Retina (tissue), 1 donor: ENCODE data around the gene PRKCI.
"Not testable (repeated sequence)": the region's sequence is repeated elsewhere in the genome, so short reads cannot be mapped to it uniquely, and the experiment has no call there.

Experiments used
- DNase-seq: peaks from one replicate; pipeline ENCODE4 v3.0.0-alpha.2; 2016

Gene PRKCI

GRCh38 chr3:170225166-170225565 lies 2.9 kb downstream of the PRKCI start:
- DNase-seq = no peak

- no peak for DNase-seq
Measured at GRCh38 chr3:170226426-170226960, 4.3 kb downstream of the PRKCI start.

GRCh38 chr3:170228093-170228766 lies 6.0 kb downstream of the PRKCI start:
- DNase-seq = no peak

- no peak for DNase-seq
Measured at GRCh38 chr3:170232266-170232665, 10.0 kb downstream of the PRKCI start.

- DNase-seq = no peak
Measured at GRCh38 chr3:170233530-170233929, 11.3 kb downstream of the PRKCI start.

- DNase-seq = no peak
Measured at GRCh38 chr3:170240142-170240541, 17.9 kb downstream of the PRKCI start.

- DNase-seq = no peak
Measured at GRCh38 chr3:170240671-170241070, 18.4 kb downstream of the PRKCI start.

- DNase-seq = no peak
Measured at GRCh38 chr3:170244576-170244975, 22.4 kb downstream of the PRKCI start.

GRCh38 chr3:170247875-170248274 lies 25.7 kb downstream of the PRKCI start:
- no peak for DNase-seq

GRCh38 chr3:170256597-170256996 lies 34.4 kb downstream of the PRKCI start:
- no peak for DNase-seq

- no peak for DNase-seq
Measured at GRCh38 chr3:170257145-170257544, 34.9 kb downstream of the PRKCI start.

GRCh38 chr3:170258105-170258487 lies 35.9 kb downstream of the PRKCI start:
- DNase-seq = no peak

GRCh38 chr3:170259907-170260306 lies 37.7 kb downstream of the PRKCI start:
- no peak for DNase-seq

GRCh38 chr3:170267793-170268192 lies 45.6 kb downstream of the PRKCI start:
- DNase-seq = no peak

GRCh38 chr3:170269673-170270254 lies 47.5 kb downstream of the PRKCI start:
- DNase-seq = not testable (repeated sequence)

GRCh38 chr3:170270282-170270881 lies 48.2 kb downstream of the PRKCI start:
- DNase-seq = no peak

GRCh38 chr3:170274641-170275040 lies 52.4 kb downstream of the PRKCI start:
- DNase-seq = no peak

GRCh38 chr3:170275832-170276231 lies 53.6 kb downstream of the PRKCI start:
- no peak for DNase-seq

- not testable (repeated sequence) for DNase-seq
Measured at GRCh38 chr3:170277311-170277710, 55.1 kb downstream of the PRKCI start.

GRCh38 chr3:170277833-170278580 lies 55.8 kb downstream of the PRKCI start:
- DNase-seq = no peak

GRCh38 chr3:170278627-170279026 lies 56.4 kb downstream of the PRKCI start:
- no peak for DNase-seq

- no peak for DNase-seq
Measured at GRCh38 chr3:170290194-170290593, 68.0 kb downstream of the PRKCI start.

- DNase-seq = no peak
Measured at GRCh38 chr3:170295586-170295985, 73.4 kb downstream of the PRKCI start.
